Measurements from ENCODE around the gene CRYBG2.
"Not testable (repeated sequence)": the region's sequence is repeated elsewhere in the genome, so short reads cannot be mapped to it uniquely, and the experiment has no call there.

Gene CRYBG2

DNA sequence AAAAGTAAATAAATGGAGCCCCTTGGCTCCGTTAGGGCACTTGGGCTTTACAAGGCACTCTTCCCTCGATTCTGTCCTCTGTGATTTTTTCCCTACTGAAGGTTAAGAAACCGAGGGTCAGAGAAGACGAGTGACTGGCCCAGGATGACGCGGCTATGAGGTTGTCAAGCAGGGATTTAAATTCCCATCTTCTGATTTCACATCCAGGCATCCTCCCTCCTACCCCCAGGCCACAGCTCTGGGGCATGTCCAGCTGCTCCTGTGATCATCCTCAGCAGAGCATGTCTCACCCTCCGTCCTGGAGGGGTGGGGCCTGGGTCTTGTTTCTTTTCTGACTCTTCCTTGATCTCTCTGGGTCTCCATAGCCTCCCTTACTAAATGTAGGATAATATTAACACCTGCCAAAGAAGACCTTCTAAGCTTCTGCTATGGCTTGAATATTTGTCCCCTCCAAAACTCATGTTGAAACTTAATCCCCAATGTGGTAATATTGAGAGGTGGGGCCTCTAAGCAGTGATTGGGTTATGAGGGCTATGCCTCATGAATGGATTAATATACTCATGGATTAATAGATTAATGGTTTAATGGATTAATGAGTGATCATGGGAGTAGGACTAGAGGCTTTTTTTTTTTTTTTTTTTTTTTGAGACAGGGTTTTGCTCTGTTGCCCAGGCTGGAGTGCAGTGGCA lies 4.6 kb downstream of the CRYBG2 start:
- H3K27me3 Mint-ChIP-seq (ENCODE audit: low read depth) = no peaks in the 10 kb centered on the region
- no peak overlapping the region for H3K27ac Mint-ChIP-seq
- H3K9me3 Mint-ChIP-seq = no peaks in the 10 kb centered on the region
- H3K4me3 Mint-ChIP-seq = no peak overlapping the region
- H3K36me3 Mint-ChIP-seq (ENCODE audit: low read depth) = no peaks in the 10 kb centered on the region
- no peaks in the 10 kb centered on the region for H3K4me1 Mint-ChIP-seq (ENCODE audit: low read depth)

DNA sequence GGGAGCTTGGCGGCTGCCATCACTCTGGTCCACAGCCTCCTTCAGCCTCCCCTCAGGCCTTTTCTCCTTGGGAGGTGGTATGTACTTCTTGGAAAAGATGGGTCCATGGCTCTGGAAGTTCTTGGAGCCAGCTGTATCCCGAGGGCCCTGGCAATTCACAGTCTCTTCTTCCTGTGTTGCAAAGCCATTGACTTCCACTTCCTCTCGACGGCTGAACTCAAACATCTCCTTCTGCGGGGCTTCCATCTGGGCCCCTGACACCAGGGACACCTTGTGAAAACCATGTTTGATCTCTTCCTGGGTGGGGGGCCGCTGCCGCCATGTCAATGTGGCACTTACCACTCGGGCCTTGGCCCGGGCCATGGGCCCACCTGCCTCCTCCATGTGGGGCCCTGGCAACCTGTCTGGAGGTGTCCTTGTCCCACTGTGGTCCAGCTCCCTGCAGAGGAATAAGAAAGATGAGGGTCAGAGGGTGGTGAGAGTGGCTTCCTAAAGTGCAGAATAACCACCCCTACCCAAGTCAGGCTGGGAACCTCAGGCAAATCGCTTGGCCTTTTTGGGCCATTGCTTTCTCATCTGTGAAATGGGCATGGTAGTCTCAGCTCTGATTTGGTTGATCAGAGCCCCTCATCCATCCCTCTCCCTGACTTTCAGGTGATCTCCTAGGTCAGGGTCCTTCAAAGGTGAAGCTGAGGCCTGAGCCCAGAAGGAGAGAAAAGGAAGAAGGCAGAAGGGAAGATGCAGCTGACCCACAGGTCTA lies 7.5 kb downstream of the CRYBG2 start:
- H3K36me3 Mint-ChIP-seq (ENCODE audit: low read depth) = no peaks in the 10 kb centered on the region
- peaks cover 8% of the 10 kb centered on the region for H3K27me3 Mint-ChIP-seq (ENCODE audit: low read depth)
- no peaks in the 10 kb centered on the region for H3K9me3 Mint-ChIP-seq
- no peak overlapping the region for H3K27ac Mint-ChIP-seq
- H3K4me1 Mint-ChIP-seq (ENCODE audit: low read depth) = no peaks in the 10 kb centered on the region
- H3K4me3 Mint-ChIP-seq = no peak overlapping the region

DNA sequence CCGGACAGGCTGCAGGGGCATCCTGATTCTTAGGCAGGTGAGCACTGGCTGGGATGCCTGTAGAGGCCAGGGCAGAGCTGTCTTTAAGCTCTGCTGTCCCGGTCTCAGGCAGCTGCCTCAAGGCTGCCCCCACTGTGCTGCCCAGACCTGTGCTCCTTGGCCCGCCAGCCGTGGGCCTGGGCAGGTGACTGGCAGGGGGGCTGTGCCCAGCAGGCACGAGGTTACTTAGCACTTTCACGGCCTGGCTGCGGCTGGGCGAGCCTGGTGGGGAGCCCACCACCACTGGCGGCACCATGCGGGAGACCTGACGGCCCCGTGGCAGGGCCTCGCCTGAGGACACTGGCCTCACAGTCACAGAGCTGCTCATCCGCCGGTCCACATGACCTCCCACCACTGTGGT lies 8.2 kb downstream of the CRYBG2 start:
- H3K36me3 Mint-ChIP-seq (ENCODE audit: low read depth) = no peaks in the 10 kb centered on the region
- H3K27me3 Mint-ChIP-seq (ENCODE audit: low read depth) = peaks cover 8% of the 10 kb centered on the region
- no peak overlapping the region for H3K4me3 Mint-ChIP-seq
- H3K9me3 Mint-ChIP-seq = no peaks in the 10 kb centered on the region
- no peak overlapping the region for H3K27ac Mint-ChIP-seq
- H3K4me1 Mint-ChIP-seq (ENCODE audit: low read depth) = no peaks in the 10 kb centered on the region

DNA sequence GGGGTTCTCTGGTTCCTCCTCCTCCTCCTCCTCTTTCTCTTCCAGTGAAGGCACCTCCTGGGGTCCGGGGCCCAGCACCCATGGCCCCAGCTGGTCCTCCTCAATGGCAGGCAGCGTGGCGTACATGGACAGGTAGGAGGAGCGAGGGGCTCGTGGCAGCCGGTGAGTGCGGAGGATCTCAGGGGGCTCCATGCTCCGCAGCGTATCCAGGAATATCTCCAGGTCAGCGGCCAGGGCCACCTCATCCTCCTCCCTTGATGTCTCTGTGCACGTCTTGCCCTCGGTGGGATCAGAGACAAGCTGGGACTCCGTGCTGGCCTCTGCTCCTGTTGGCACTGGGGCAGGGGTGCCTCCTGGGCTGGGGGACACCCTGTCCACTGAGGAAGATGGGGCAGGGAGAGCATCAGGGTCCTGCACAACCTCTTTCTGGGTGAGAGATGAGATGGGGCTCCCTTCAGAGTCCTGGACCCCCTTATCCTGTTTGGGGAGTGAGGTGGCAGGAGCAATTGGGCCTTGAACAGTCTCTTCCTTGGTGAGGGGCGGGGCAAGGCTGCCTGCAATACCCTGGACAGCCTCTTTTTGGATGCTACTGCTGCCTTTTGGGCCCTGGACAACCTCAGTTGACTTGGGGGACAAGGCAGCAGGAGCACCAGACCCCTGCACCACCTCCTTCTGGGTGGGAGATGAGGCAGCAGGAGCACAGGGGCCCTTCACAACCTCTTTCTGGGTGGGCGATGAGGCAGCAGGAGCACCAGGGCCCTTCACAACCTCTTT lies 9.6 kb downstream of the CRYBG2 start:
- H3K4me3 Mint-ChIP-seq = no peak overlapping the region
- no peaks in the 10 kb centered on the region for H3K4me1 Mint-ChIP-seq (ENCODE audit: low read depth)
- H3K27me3 Mint-ChIP-seq (ENCODE audit: low read depth) = peaks cover 12% of the 10 kb centered on the region
- no peaks in the 10 kb centered on the region for H3K9me3 Mint-ChIP-seq
- H3K36me3 Mint-ChIP-seq (ENCODE audit: low read depth) = no peaks in the 10 kb centered on the region
- no peak overlapping the region for H3K27ac Mint-ChIP-seq

DNA sequence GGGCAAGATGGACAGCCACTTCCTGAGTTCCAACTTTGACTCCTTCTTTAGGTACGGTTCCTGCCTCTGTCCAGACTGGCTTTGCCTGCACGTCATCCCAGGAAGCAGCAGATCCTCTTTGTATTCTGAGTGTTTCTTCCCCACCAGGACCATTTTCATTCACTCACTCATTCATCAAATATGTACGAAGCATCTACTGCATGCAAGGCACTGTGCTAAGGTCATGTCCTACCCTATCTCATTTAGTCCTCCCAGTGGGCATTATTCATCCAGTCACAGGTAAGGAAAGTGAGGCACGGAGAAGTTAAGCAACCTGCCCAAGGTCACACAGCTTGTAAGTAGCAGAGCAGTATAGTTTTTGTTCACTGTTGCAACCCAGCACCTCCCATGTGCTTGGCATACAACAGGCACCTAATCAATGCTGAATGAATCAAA lies 13.9 kb downstream of the CRYBG2 start:
- no peak overlapping the region for H3K4me3 Mint-ChIP-seq
- H3K9me3 Mint-ChIP-seq = no peaks in the 10 kb centered on the region
- H3K36me3 Mint-ChIP-seq (ENCODE audit: low read depth) = no peaks in the 10 kb centered on the region
- H3K27me3 Mint-ChIP-seq (ENCODE audit: low read depth) = peaks cover 19% of the 10 kb centered on the region
- peaks cover 7% of the 10 kb centered on the region for H3K4me1 Mint-ChIP-seq (ENCODE audit: low read depth)
- H3K27ac Mint-ChIP-seq = no peak overlapping the region

DNA sequence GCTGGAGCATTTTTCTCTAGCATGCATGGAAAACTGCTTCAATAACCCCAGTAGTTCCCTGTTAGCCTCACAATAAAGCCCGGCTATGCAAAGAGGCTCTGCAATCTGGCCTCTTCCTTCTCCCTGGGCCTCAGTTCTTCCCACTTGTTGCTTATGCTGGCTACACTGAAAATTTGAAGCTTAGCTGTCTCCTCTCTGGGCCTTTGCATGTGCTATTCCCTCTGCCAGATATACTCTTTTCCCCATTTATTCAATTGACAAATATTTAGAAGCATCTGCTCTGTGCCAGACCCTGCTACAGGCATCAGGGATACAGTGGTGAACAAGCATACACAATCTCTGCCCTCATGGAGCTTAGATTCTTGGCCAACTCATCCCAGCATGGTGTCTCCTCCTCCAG lies 15.3 kb downstream of the CRYBG2 start:
- Mint-ChIP-seq H3K9me3 (no peaks in the 10 kb centered on the region), H3K4me1 (ENCODE audit: low read depth) (peaks cover 7% of the 10 kb centered on the region), H3K4me3 (no peak overlapping the region), H3K27me3 (ENCODE audit: low read depth) (peaks cover 28% of the 10 kb centered on the region), H3K27ac (no peak overlapping the region), H3K36me3 (ENCODE audit: low read depth) (no peaks in the 10 kb centered on the region)

DNA sequence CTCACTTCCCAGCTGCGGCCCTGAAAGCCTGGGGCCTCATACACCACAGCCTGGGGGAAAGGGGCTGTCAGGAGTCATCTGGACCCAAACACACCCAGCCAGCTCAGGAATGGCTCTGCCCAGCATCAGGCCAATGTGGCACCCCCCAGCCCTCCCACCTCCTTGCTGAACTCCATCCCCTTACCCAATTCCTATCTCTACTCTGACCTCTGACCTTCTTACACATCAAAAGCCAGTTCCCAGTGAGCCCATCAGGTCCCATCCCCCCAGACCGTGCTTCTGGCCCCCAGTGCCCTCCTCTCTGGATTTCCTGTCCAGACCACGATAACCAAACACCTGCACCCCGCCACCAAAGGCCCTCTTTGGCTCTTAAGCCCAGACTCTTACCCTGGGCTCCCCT lies 16.3 kb downstream of the CRYBG2 start:
- Mint-ChIP-seq H3K9me3 (no peaks in the 10 kb centered on the region), H3K27me3 (ENCODE audit: low read depth) (peaks cover 28% of the 10 kb centered on the region), H3K4me3 (peak overlapping the region; percentile 44), H3K27ac (no peak overlapping the region), H3K4me1 (ENCODE audit: low read depth) (peaks cover 7% of the 10 kb centered on the region), H3K36me3 (ENCODE audit: low read depth) (no peaks in the 10 kb centered on the region)

DNA sequence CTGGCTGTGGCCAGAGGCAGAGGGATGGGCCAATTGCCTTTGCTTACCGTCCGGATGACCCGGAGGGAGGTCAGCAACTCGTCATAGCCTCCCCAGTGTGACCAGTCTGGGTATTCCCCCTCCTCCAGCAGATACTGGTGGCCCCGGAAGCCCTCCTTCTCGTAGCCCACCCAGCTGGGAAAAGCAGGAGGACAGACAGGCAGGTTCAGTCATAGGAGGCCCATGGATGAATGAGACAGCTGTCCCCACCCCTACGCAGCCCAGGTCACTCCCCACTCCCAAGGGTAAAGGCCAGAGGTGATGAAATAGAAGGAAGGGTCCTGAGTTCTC lies 16.8 kb downstream of the CRYBG2 start:
- Mint-ChIP-seq H3K9me3 (no peaks in the 10 kb centered on the region), H3K36me3 (ENCODE audit: low read depth) (no peaks in the 10 kb centered on the region), H3K27me3 (ENCODE audit: low read depth) (peaks cover 26% of the 10 kb centered on the region), H3K27ac (no peak overlapping the region), H3K4me1 (ENCODE audit: low read depth) (peaks cover 7% of the 10 kb centered on the region), H3K4me3 (peak overlapping the region; percentile 28)

DNA sequence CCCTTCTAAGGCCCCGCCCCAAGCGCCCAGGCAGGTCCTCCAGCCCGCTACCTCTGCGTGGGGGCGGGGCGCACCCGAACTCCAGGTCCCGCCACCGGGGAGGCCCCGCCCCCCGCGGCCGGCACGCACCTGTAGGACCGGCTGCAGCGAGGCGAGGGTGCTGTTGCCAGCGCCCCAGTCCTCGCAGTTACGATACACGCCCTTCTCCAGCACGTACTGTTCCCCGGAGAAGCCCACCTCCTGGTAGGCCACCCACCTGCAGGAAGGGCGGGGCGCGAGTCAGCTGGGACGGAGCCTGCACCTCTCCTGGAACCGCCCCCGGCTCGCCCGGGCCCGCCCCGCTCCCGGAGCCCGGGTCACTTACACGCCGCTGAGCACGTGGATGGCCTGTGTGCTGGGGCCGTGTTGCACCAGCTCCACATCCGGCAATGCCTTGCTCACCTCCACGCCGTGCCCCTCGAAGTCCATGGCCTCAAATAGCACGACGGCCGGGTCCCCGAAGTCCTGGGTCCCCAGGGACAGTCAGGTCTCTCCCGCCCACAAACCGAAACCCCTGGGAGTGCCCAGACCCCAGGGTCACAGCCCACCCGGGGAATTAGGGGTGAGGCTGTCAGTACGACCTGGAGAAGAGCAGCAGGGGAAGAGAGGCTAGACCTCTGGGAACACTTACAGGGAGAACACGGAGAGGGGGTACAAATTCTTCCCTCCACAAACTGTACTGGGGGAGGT lies 17.3 kb downstream of the CRYBG2 start:
- peaks cover 22% of the 10 kb centered on the region for H3K27me3 Mint-ChIP-seq (ENCODE audit: low read depth)
- H3K4me1 Mint-ChIP-seq (ENCODE audit: low read depth) = peaks cover 7% of the 10 kb centered on the region
- H3K36me3 Mint-ChIP-seq (ENCODE audit: low read depth) = no peaks in the 10 kb centered on the region
- H3K4me3 Mint-ChIP-seq = peak overlapping the region; percentile 87
- no peak overlapping the region for H3K27ac Mint-ChIP-seq
- no peaks in the 10 kb centered on the region for H3K9me3 Mint-ChIP-seq

DNA sequence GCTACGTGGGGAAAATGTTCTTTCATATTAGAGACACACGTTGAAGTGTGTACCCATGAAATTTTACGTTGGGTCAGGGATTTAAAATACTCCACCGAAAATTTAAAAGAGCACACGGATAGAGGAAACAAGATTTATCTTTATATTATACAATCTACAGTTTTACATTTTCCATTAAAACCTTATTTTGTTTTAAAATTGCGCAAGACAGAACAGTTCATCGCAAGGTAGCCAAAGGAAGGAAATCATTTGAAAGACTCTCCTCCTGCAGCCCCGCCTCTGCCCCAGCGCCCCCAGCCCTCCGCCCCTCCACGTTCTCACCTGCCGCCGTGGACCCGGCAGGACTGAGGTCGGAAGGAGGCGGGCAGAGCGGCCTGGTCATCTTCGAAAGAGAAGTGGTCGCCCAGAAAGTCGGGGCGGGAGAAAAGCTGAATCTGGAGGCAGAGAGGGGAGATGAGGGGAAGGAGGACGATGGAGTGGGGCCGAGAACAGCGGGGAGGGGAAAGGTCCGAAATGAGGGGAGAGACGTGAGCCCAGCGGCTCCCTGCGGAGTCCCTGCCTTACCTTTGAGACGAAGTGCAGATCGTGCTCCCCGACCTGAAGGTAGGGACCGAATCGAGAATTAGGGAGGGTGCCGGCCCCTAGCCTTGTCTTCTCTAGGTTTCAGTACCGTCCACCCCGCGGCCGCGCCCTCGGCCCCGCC lies 18.0 kb downstream of the CRYBG2 start:
- H3K27ac Mint-ChIP-seq = no peak overlapping the region
- peaks cover 7% of the 10 kb centered on the region for H3K4me1 Mint-ChIP-seq (ENCODE audit: low read depth)
- no peaks in the 10 kb centered on the region for H3K9me3 Mint-ChIP-seq
- H3K27me3 Mint-ChIP-seq (ENCODE audit: low read depth) = peaks cover 29% of the 10 kb centered on the region
- H3K36me3 Mint-ChIP-seq (ENCODE audit: low read depth) = no peaks in the 10 kb centered on the region
- H3K4me3 Mint-ChIP-seq = peak overlapping the region; percentile 87

DNA sequence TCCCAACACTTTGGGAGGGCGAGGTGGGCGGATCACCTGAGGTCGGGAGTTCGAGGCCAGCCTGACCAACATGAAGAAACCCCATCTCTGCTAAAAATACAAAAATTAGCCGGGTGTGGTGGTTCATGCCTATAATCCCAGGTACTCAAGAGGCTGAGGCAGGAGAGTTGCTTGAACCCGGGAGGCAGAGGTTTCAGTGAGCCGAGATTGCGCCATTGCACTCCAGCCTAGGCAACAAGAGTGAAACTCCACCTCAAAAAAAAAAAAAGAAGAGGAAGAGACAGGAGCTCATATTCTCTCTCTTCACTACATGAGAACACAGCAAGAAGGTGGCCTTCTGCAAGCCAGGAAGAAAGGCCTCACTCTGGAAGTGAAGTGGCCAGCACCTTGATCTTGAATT lies 20.6 kb downstream of the CRYBG2 start:
- H3K4me3 Mint-ChIP-seq; H3K36me3 Mint-ChIP-seq (ENCODE audit: low read depth); H3K9me3 Mint-ChIP-seq; H3K27ac Mint-ChIP-seq; H3K4me1 Mint-ChIP-seq (ENCODE audit: low read depth): not testable (repeated sequence)
- peaks cover 24% of the 10 kb centered on the region for H3K27me3 Mint-ChIP-seq (ENCODE audit: low read depth)

DNA sequence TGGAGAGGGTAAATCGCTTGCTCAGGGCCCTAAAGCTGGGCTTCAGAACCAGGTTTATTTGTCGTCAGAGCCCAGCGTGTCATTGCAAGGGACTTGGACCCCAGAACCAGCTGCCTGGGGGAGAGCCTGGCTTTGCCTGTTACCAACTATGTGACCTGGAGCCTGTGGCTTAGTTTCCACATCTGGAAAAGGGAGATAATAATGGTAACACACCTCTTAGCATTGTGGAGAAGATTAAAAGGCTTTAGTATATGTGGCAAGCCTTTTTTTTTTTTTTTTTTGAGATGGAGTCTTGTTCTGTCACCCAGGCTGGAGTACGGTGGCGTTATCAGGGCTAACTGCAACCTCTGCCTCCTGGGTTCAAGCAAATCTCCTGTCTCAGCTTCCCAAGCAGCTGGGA lies 23.7 kb downstream of the CRYBG2 start:
- no peaks in the 10 kb centered on the region for H3K9me3 Mint-ChIP-seq
- H3K27ac Mint-ChIP-seq = no peak overlapping the region
- peaks cover 17% of the 10 kb centered on the region for H3K27me3 Mint-ChIP-seq (ENCODE audit: low read depth)
- peaks cover 3% of the 10 kb centered on the region for H3K36me3 Mint-ChIP-seq (ENCODE audit: low read depth)
- no peaks in the 10 kb centered on the region for H3K4me1 Mint-ChIP-seq (ENCODE audit: low read depth)
- no peak overlapping the region for H3K4me3 Mint-ChIP-seq

DNA sequence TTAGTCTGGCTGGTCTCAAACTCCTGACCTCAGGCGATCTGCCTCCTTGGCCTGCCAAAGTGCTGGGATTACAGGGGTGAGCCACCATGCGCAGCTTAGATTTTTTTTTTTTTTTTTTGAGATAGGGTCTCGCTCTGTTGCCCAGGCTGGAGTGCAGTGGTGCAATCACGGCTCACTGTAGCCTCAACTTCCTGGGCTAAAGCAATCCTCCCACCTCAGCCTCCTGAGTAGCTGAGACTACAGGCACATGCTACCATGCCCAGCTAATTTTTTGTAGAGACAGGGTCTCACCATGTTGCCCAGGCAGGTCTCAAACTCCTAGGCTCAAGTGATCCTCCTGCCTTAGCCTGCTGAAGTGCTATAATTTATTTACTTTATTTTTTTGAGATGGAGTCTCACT lies 24.6 kb downstream of the CRYBG2 start:
- H3K27ac Mint-ChIP-seq; H3K4me3 Mint-ChIP-seq; H3K4me1 Mint-ChIP-seq (ENCODE audit: low read depth); H3K36me3 Mint-ChIP-seq (ENCODE audit: low read depth); H3K9me3 Mint-ChIP-seq: not testable (repeated sequence)
- peaks cover 13% of the 10 kb centered on the region for H3K27me3 Mint-ChIP-seq (ENCODE audit: low read depth)

DNA sequence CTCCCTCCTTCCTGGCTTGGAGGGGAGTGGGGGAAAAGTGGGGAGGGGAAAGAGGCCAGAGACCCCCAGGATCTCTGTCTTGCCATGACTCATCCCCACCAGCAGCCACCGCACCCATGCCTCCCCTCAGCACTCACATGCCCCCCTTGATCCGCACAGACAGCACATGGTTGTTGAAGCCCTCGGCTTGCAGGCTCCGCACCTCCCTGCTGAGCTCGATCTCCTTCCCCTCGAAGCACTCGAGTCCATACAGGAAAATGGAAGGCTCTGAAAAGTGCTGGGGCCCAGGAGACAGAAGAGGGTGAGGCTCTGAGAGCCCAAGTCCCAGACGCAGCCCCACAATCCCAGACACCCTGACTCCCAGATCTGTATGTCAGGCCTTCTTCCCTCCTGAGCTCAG lies 25.3 kb downstream of the CRYBG2 start:
- Mint-ChIP-seq H3K4me3 (no peak overlapping the region), H3K27ac (no peak overlapping the region), H3K27me3 (ENCODE audit: low read depth) (peaks cover 9% of the 10 kb centered on the region), H3K4me1 (ENCODE audit: low read depth) (no peaks in the 10 kb centered on the region), H3K9me3 (no peaks in the 10 kb centered on the region), H3K36me3 (ENCODE audit: low read depth) (peaks cover 6% of the 10 kb centered on the region)
